Coronary artery (tissue), 2 donors: Measurements from ENCODE around the gene SMIM35.
"Not testable (repeated sequence)": the region's sequence is repeated elsewhere in the genome, so short reads cannot be mapped to it uniquely, and the experiment has no call there.

Experiments used
- DNase-seq: peaks from one replicate; pipeline ENCODE4 v3.0.0-alpha.2; 2017; ENCODE audit warnings: low spot score
- H3K27ac ChIP-seq, 2 donors: fragments of 200-600 bp; sonication (generic); one replicate each; pipeline ENCODE4 v1.5.1; 2016 to 2019
- H3K4me3 ChIP-seq: fragments of 200-600 bp; sonication (generic); 2 replicates; pipeline ENCODE4 v1.5.1; 2016; ENCODE audit warnings: mild to moderate bottlenecking, moderate library complexity
- TF ChIP-seq, protein P1 (sequence below): fragments of 200-600 bp; sonication (generic); IDR thresholded peaks from one replicate; pipeline ENCODE4 v1.5.1; 2019; ENCODE audit warnings: antibody characterized with exemption

The SMIM35 gene

DNA sequence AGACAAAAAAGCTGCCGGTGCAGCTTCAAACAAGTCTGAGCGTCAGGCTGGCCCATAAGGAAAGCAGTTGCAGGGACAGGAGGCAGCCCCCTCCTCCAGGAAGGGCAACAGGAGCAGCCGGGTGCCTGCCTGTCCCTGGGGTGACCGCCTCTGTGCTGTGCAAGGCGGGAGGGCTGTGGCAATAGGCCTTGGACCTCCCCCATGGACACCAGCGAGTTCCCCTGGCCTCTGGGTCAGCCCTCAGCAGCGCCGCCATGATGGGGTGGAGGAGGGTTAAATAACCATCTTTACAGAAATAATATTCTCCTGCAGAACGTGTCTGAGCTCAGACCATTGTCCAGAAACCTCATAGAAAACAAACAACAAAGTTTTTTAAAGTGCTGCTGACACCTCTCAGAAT is 13.2 kb downstream of the SMIM35 start:
- H3K4me3 ChIP-seq = no peak overlapping the region
- TF ChIP-seq, protein P1, sequence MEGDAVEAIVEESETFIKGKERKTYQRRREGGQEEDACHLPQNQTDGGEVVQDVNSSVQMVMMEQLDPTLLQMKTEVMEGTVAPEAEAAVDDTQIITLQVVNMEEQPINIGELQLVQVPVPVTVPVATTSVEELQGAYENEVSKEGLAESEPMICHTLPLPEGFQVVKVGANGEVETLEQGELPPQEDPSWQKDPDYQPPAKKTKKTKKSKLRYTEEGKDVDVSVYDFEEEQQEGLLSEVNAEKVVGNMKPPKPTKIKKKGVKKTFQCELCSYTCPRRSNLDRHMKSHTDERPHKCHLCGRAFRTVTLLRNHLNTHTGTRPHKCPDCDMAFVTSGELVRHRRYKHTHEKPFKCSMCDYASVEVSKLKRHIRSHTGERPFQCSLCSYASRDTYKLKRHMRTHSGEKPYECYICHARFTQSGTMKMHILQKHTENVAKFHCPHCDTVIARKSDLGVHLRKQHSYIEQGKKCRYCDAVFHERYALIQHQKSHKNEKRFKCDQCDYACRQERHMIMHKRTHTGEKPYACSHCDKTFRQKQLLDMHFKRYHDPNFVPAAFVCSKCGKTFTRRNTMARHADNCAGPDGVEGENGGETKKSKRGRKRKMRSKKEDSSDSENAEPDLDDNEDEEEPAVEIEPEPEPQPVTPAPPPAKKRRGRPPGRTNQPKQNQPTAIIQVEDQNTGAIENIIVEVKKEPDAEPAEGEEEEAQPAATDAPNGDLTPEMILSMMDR = no peak
- no peak overlapping the region for H3K27ac ChIP-seq
- DNase-seq = no peak

DNA sequence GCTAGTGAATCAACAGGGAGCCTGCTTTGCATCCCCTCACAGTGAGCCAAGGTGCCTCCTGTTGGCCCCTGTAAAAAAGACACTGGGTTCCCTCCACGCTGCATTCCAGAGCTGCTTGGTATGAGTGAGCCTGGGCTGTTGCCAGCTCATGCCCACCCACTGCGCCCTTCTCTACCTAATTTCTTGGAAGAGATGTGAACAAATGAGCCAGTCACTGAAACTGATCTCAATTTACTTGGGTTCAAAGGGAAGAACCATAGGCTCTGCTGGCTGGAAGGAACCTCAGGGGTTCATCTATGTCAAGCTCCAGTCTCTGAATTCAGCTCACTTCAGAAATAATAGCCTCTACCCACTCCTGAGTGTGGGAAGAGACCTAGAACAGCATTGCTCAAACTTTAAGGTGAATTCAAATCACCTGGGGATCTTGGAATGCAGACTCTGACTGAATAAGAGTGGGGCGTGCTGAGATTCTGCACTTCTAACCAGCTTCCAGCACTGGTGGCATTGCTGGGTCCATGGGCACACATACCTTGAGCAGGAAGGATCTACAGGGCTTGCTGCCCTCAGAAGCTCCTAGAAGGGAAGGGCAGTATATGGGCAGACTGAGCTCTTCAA is 15.2 kb downstream of the SMIM35 start:
- Histone ChIP-seq H3K27ac (no peak overlapping the region), H3K4me3 (no peak overlapping the region)
- no peak for DNase-seq
- TF ChIP-seq, protein P1 = no peak

DNA sequence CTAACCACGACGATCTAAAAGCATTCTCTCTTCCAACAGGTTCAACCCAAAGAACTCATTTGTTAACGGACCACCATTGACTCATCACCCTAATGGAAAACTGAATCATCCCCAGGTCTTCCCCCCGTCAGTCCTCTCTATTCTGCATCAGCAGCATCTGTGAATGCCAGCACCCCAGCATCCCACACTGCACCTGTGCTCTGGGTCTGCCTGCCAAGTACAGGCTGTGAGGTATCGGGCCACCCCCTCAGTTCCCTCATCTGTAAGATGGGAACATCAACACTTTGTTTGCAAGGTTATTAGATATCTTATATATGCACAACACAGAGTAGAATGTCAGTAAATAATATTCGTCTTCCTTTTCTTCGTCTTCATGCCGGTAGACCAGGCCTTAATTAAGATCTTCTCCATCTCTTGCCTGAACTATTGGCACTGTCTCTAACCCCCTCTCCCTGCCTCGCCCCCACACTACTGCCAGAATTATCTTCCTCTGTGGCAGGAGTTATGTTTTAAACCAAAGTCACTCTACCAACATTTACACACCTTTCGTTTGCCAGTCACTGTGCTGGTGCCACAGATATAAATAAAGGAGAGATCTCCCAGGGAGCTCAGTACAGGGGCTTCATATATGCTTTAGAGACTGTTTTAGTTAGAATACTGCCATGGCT is 17.7 kb downstream of the SMIM35 start:
- Histone ChIP-seq H3K4me3 (no peak overlapping the region), H3K27ac (no peak overlapping the region)
- no peak for DNase-seq
- TF ChIP-seq, protein P1 = no peak

- DNase-seq = no peak
- Histone ChIP-seq H3K27ac (no peak overlapping the region), H3K4me3 (no peak overlapping the region)
- TF ChIP-seq, protein P1 = no peak
Observed at GRCh38 chr11:118068206-118068944, 18.4 kb downstream of the SMIM35 start.

DNA sequence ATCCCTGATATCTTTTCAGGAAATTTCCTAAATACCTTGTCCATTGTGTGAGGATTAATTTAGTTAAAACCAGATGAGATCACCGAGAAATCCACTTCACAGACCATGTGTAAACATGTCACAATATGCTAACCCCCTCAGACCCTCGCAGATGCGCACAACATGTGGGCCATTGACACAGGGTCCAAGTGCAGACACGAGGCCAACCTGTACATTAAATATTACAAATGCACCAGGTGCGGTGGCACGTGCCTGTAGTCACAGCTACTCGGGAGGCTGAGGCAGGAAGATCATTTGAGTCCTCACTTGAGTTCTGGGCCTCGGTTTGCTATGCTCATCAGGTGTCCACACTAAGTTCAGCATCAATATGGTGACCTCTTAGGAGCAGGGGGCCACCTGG is 19.8 kb downstream of the SMIM35 start:
- H3K27ac ChIP-seq = no peak overlapping the region
- DNase-seq = no peak
- no peak overlapping the region for H3K4me3 ChIP-seq
- TF ChIP-seq, protein P1 = no peak

DNA sequence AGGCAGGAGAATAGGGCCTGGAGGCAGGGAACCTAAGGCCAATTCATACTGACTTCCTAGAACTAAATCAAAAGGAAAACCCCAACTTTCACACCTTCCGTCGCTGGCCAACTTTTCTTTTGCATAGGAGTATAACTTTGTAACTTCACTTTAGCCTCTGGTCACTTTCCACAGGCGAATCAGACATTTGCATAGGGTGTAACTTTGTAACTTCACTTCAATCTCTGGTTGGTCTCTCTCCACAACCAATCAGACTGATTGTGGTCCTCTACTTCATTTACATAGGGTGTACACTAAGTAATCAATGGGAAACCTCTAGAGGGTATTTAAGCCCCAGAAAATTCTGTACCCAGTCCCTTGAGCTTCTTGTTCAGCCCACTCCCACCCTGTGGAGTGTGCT is 21.4 kb downstream of the SMIM35 start:
- Histone ChIP-seq H3K27ac (no peak overlapping the region), H3K4me3 (no peak overlapping the region)
- no peak for DNase-seq
- TF ChIP-seq, protein P1 = no peak

GRCh38 chr11:118064956-118065355 is 21.8 kb downstream of the SMIM35 start:
- TF ChIP-seq, protein P1 = no peak
- no peak overlapping the region for H3K4me3 ChIP-seq
- peak; percentile 50 for DNase-seq

DNA sequence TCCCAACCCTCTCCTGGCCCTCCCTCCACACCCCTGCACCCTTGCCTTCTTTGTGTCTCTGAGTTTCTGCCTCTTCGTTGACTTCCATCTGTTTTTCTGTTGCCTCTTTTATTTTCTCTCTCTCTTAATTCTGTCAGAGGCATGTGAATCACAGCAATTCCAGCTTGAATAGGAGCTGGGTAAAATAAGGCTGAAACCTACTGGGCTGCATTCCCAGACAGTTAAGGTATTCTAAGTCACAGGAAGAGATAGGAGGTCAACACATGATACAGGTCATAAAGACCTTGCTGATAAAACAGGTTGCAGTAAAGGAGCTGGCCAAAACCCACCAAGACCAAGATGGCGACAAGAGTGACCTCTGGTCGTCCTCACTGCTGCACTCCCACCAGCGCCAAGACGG is 24.1 kb downstream of the SMIM35 start:
- not testable (repeated sequence) for H3K27ac ChIP-seq, H3K4me3 ChIP-seq
- DNase-seq = peak; percentile 4

More at GRCh38 chr11:118064956-118065355, 21.8 kb downstream of the SMIM35 start:
- H3K27ac ChIP-seq = no peak overlapping the region

- peak; percentile 40 for DNase-seq
- H3K4me3 ChIP-seq, H3K27ac ChIP-seq: not testable (repeated sequence)
Observed at GRCh38 chr11:118062181-118062580, 24.6 kb downstream of the SMIM35 start.
